MM.1S (cell line): ENCODE results near the gene SUFU.

Experiments
- DNase-seq: peaks from one replicate; pipeline ENCODE4 v3.0.0-alpha.2; 2015
- H2AFZ ChIP-seq: fragments of 300-600 bp; sonication (generic); 2 replicates; pipeline ENCODE4 v1.6.0; 2016; ENCODE audit warnings: antibody characterized with exemption, low read length
- H3F3A ChIP-seq: fragments of 300-600 bp; sonication (generic); 2 replicates; pipeline ENCODE4 v1.6.1; 2016; ENCODE audit warnings: mild to moderate bottlenecking, antibody characterized with exemption, low read length, moderate library complexity, mixed read lengths; ENCODE audit not compliant: insufficient read depth
- H3K27ac ChIP-seq: fragments of 300-600 bp; sonication (generic); 2 replicates; pipeline ENCODE4 v1.5.1; 2016; ENCODE audit warnings: mild to moderate bottlenecking, low read length
- H3K27me3 ChIP-seq: fragments of 300-600 bp; sonication (generic); replicated peaks from 2 replicates; pipeline ENCODE4 v1.6.0; 2016; ENCODE audit warnings: low read length; ENCODE audit not compliant: insufficient read depth
- H3K36me3 ChIP-seq: fragments of 300-600 bp; sonication (generic); replicated peaks from 2 replicates; pipeline ENCODE4 v1.6.1; 2016; ENCODE audit warnings: mild to moderate bottlenecking, low read length, mixed read lengths; ENCODE audit not compliant: insufficient read depth
- H3K4me1 ChIP-seq: fragments of 300-600 bp; sonication (generic); 2 replicates; pipeline ENCODE4 v1.6.1; 2016; ENCODE audit warnings: low read length, mixed read lengths
- H3K4me2 ChIP-seq: fragments of 300-600 bp; sonication (generic); 2 replicates; pipeline ENCODE4 v1.6.0; 2016; ENCODE audit warnings: low read depth, low read length
- H3K4me3 ChIP-seq: fragments of 300-600 bp; sonication (generic); 2 replicates; pipeline ENCODE4 v1.5.1; 2016; ENCODE audit warnings: low read length, mixed read lengths
- H3K79me2 ChIP-seq: fragments of 300-600 bp; sonication (generic); 2 replicates; pipeline ENCODE4 v1.6.1; 2016; ENCODE audit warnings: mixed run types, low read length, mixed read lengths
- H3K9ac ChIP-seq: fragments of 300-600 bp; sonication (generic); 2 replicates; pipeline ENCODE4 v1.6.1; 2016; ENCODE audit warnings: low read length, mixed read lengths
- H3K9me2 ChIP-seq: fragments of 300-600 bp; sonication (generic); replicated peaks from 2 replicates; pipeline ENCODE4 v1.6.1; 2016; ENCODE audit warnings: mild to moderate bottlenecking, low read length, mixed read lengths; ENCODE audit not compliant: insufficient read depth
- H3K9me3 ChIP-seq: fragments of 300-600 bp; sonication (generic); replicated peaks from 2 replicates; pipeline ENCODE4 v1.6.1; 2016; ENCODE audit warnings: mild to moderate bottlenecking, low read length, mixed read lengths; ENCODE audit not compliant: insufficient read depth
- H4K20me1 ChIP-seq: fragments of 300-600 bp; sonication (generic); 2 replicates; pipeline ENCODE4 v1.6.1; 2016; ENCODE audit warnings: mild to moderate bottlenecking, low read length, moderate library complexity, mixed read lengths; ENCODE audit not compliant: insufficient read depth
- CTCF ChIP-seq: fragments of 300-600 bp; sonication (generic); IDR thresholded peaks from 2 replicates; pipeline ENCODE4 v1.5.1; 2016; ENCODE audit warnings: antibody characterized with exemption, low read length, mixed read lengths
- EZH2 ChIP-seq: fragments of 300-600 bp; sonication (generic); optimal IDR thresholded peaks from 2 replicates; pipeline ENCODE3; 2017; ENCODE audit warnings: low read depth, mild to moderate bottlenecking, antibody characterized with exemption, low read length, mixed read lengths
- EZH2phosphoT487 ChIP-seq: fragments of 300-600 bp; sonication (generic); IDR thresholded peaks from 2 replicates; pipeline ENCODE4 v1.6.1; 2018; ENCODE audit warnings: antibody characterized with exemption, low read length

SUFU gene

DNA sequence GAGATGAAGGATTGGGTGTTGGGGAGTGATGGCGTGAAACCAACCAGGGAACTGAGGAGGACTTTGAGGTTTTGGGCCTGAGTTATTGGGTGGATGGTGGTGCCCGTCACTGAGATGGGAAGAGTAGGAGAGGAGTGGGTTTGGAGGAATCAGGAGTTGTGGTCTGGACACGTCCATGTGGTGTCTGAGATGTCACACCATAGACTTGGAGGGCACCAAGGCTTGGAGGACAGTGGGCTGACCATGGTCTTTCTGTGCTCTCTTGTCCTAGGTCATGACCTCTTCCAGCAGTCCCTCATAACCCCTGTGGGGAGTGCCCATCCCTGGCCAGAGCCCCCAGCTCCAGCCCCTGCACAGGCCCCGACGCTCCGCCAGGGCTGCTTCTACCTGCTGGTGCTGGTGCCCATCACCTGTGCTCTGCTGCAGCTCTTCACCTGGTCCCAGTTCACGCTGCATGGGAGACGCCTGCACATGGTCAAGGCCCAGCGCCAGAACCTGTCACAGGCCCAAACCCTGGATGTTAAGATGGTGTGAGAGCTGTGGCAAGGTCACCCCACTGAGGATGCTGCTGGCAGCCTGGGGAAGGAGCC, 28.2 kb upstream of the SUFU start:
- Histone ChIP-seq H3K27ac (no peak overlapping the region), H3K4me2 (no peak overlapping the region), H3K36me3 (no peaks in the 10 kb centered on the region), H3K4me3 (no peak overlapping the region), H2AFZ (no peak overlapping the region), H3K4me1 (no peaks in the 10 kb centered on the region), H3K9me3 (no peaks in the 10 kb centered on the region), H3K27me3 (no peaks in the 10 kb centered on the region), H3K79me2 (no peaks in the 10 kb centered on the region), H3K9ac (no peak overlapping the region), H4K20me1 (no peaks in the 10 kb centered on the region), H3F3A (peaks cover 5% of the 10 kb centered on the region; the same call in 1 of the 2 replicates), H3K9me2 (no peaks in the 10 kb centered on the region)
- no peak for DNase-seq
- TF ChIP-seq CTCF (no peak), EZH2phosphoT487 (no peak), EZH2 (no peak)

DNA sequence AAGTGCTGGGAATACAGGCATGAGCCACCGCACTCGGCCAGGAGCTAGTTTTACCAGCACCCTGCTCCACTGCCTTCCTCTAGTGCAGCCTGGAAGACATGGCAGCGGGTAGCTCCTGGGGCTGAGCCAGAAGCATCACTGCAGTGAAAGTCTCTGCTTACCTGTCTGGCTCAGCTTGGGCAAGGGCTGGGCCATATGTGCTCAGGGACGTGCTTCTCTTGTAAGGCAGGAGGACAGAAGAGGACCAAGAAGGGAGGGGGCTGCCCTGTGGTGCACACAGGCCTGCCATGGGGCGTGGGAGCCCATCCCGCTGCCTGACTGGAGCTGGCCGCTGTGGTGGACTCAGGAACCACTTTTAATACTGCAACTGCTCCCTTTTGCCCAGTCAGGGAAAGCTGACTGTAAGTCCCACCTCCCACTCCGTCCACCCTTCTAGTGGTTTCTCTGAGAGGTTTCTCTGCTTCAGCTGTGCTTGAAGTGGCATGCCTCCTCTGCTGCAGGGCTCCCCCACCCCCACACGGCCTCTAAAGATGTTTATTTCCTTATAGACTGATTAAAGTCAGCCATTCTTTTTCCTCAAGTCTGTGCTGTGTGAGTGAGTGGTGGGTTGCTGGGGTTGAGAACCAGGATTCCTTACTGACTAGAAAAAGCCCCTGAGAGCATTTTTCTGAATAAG, 27.2 kb upstream of the SUFU start:
- no peaks in the 10 kb centered on the region for H3K9me3 ChIP-seq
- H3K9me2 ChIP-seq, result no peaks in the 10 kb centered on the region
- no peak for DNase-seq
- H3K4me1 ChIP-seq, result no peaks in the 10 kb centered on the region
- H4K20me1 ChIP-seq, result no peaks in the 10 kb centered on the region
- TF ChIP-seq EZH2 (no peak), EZH2phosphoT487 (no peak)
- H3K9ac ChIP-seq, result no peak overlapping the region
- no peak overlapping the region for H3K4me3 ChIP-seq
- H3K27me3 ChIP-seq, result no peaks in the 10 kb centered on the region
- no peak overlapping the region for H3K4me2 ChIP-seq
- no peaks in the 10 kb centered on the region for H3K79me2 ChIP-seq
- no peaks in the 10 kb centered on the region for H3K36me3 ChIP-seq
- H3K27ac ChIP-seq, result no peak overlapping the region
- peaks cover 5% of the 10 kb centered on the region; the same call in 1 of the 2 replicates for H3F3A ChIP-seq
- no peak overlapping the region for H2AFZ ChIP-seq

DNA sequence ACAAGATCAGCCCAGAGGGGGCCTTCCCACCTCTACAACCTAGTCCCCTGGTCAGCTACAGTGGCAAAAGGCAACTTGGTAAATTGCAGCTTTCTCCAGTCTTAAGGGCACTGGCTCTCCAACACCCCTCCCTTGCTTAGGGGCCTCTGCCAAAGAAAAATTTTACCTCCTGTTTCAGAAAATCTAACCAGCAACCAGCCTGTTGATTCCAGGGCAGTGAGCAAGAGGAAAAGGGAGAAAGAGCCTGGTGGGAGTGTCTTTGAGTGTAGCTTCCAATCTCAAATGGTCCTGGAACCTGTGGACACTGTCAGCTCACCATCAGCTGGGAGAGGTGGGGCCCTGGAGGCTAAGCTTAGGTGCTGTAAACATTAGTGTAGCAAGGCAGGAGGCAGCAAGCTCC, 24.1 kb upstream of the SUFU start:
- no peak overlapping the region for H3K27ac ChIP-seq
- H3K9me3 ChIP-seq, result no peaks in the 10 kb centered on the region
- no peaks in the 10 kb centered on the region for H3K36me3 ChIP-seq

More for the DNA sequence above, 24.1 kb upstream of the SUFU start:
- Histone ChIP-seq H2AFZ (no peak overlapping the region), H3K79me2 (no peaks in the 10 kb centered on the region), H4K20me1 (no peaks in the 10 kb centered on the region), H3K4me3 (no peak overlapping the region), H3K27me3 (no peaks in the 10 kb centered on the region), H3K4me1 (no peaks in the 10 kb centered on the region), H3K4me2 (no peak overlapping the region), H3K9me2 (no peaks in the 10 kb centered on the region), H3F3A (peaks cover 5% of the 10 kb centered on the region; the same call in 1 of the 2 replicates), H3K9ac (no peak overlapping the region)
- no peak for DNase-seq
- TF ChIP-seq CTCF (no peak), EZH2phosphoT487 (no peak), EZH2 (no peak)
